ENCODE data around the gene CLSTN3.

GRCh38 chr12:7114851-7115250, 15.3 kb upstream of the CLSTN3 start:
- TF ChIP-seq GATA3 (IDR thresholded peaks at IDR 0.05; ENCODE audit: borderline replicate concordance) (no peak), POLR2A (IDR thresholded peaks at IDR 0.05; ENCODE audit: low read length) (no peak), REST (IDR thresholded peaks at IDR 0.05) (no peak), MAX (IDR thresholded peaks at IDR 0.05) (no peak), ZSCAN20 (CRISPR knock-in tag; IDR thresholded peaks at IDR 0.05) (no peak), JUN (IDR thresholded peaks at IDR 0.05) (no peak)
